PFSK-1 (cell line): ENCODE data around the gene SPOUT1.

Experiments
- POLR2AphosphoS5 ChIP-seq: IDR thresholded peaks from 2 replicates; pipeline ENCODE4 v1.6.1; 2012; ENCODE audit warnings: low read depth, mild to moderate bottlenecking, control low read depth, low read length, moderate library complexity
- SIN3A ChIP-seq: IDR thresholded peaks from 2 replicates; pipeline ENCODE4 v1.6.1; 2012; ENCODE audit warnings: mild to moderate bottlenecking, low read length, moderate library complexity, borderline replicate concordance; ENCODE audit not compliant: insufficient read depth

GRCh38 chr9:128841694-128842492 is 12.3 kb upstream of the SPOUT1 start:
- TF ChIP-seq POLR2AphosphoS5, result no peak
- TF ChIP-seq SIN3A, result no peak
